Transverse colon (tissue), 4 donors: Measurements from ENCODE around the gene NCOA4.

Source experiments
- CTCF ChIP-seq, 5 experiments: fragments of 200-600 bp in 3 of 5; fragments of 450-650 bp in 2 of 5; sonication (generic) in 3 of 5; IDR thresholded peaks; 1 replicate in 2 of 5; 2 replicates in 3 of 5; pipeline ENCODE4 v1.5.1; 2016 to 2017; ENCODE audit warnings: antibody characterized with exemption in 5 of 5, inconsistent platforms in 3 of 5, mild to moderate bottlenecking in 2 of 5, moderate library complexity in 1 of 5
- POLR2A ChIP-seq: fragments of 450-650 bp; IDR thresholded peaks from one replicate; pipeline ENCODE4 v1.6.1; 2016; ENCODE audit warnings: antibody characterized with exemption, mild to moderate bottlenecking, moderate library complexity
- POLR2AphosphoS5 ChIP-seq, 3 donors: sonication (generic); formaldehyde crosslinking; IDR thresholded peaks; one replicate each; pipeline ENCODE4 v1.6.1; 2016; ENCODE audit warnings: antibody characterized with exemption in 3 of 3

- no peak for TF ChIP-seq POLR2AphosphoS5 (IDR thresholded peaks at IDR 0.05)
- TF ChIP-seq POLR2A = no peak
- TF ChIP-seq CTCF (IDR thresholded peaks at IDR 0.05) = no peak
Measured at GRCh38 chr10:46075869-46076268, 45.4 kb upstream of the NCOA4 start.
